KOPT-K1 (cell line): ENCODE data around the gene PPP1R12A.
"Not testable (repeated sequence)": the region's sequence is repeated elsewhere in the genome, so short reads cannot be mapped to it uniquely, and the experiment has no call there.

Source experiments
- H3K27ac ChIP-seq: fragments of 200-600 bp; sonication (generic); 2 replicates; pipeline ENCODE4 v1.5.1; 2016; ENCODE audit warnings: antibody characterized with exemption, mild to moderate bottlenecking, low read depth, low read length; ENCODE audit not compliant: poor library complexity, severe bottlenecking
- H3K36me3 ChIP-seq: fragments of 200-600 bp; sonication (generic); 2 replicates; pipeline ENCODE4 v1.5.1; 2017; ENCODE audit warnings: antibody characterized with exemption, mild to moderate bottlenecking, low read length, moderate library complexity; ENCODE audit not compliant: insufficient read depth
- H3K9me3 ChIP-seq: fragments of 200-600 bp; sonication (generic); 2 replicates; pipeline ENCODE4 v1.5.1; 2017; ENCODE audit warnings: antibody characterized with exemption, low read length, mild to moderate bottlenecking; ENCODE audit not compliant: insufficient read depth, poor library complexity, severe bottlenecking

The PPP1R12A gene

GRCh38 chr12:79887890-79888289, 47.0 kb downstream of the PPP1R12A start:
- Histone ChIP-seq H3K27ac (no peak overlapping the region), H3K36me3 (no peaks in the 10 kb centered on the region), H3K9me3 (no peaks in the 10 kb centered on the region)

- no peaks in the 10 kb centered on the region for H3K9me3 ChIP-seq
Measured at GRCh38 chr12:79886917-79887519, 47.9 kb downstream of the PPP1R12A start.

GRCh38 chr12:79885911-79886490, 48.9 kb downstream of the PPP1R12A start:
- H3K9me3 ChIP-seq: no peaks in the 10 kb centered on the region
- no peaks in the 10 kb centered on the region for H3K36me3 ChIP-seq
- no peak overlapping the region for H3K27ac ChIP-seq

More at GRCh38 chr12:79886917-79887519, 47.9 kb downstream of the PPP1R12A start:
- no peak overlapping the region for H3K27ac ChIP-seq
- no peaks in the 10 kb centered on the region for H3K36me3 ChIP-seq

GRCh38 chr12:79884401-79885006, 50.4 kb downstream of the PPP1R12A start:
- Histone ChIP-seq H3K36me3 (no peaks in the 10 kb centered on the region), H3K27ac (no peak overlapping the region)

GRCh38 chr12:79883216-79883615, 51.7 kb downstream of the PPP1R12A start:
- H3K36me3 ChIP-seq: no peaks in the 10 kb centered on the region
- no peak overlapping the region for H3K27ac ChIP-seq

More at GRCh38 chr12:79884401-79885006, 50.4 kb downstream of the PPP1R12A start:
- H3K9me3 ChIP-seq: no peaks in the 10 kb centered on the region

GRCh38 chr12:79881351-79881750, 53.5 kb downstream of the PPP1R12A start:
- no peaks in the 10 kb centered on the region for H3K36me3 ChIP-seq
- no peak overlapping the region for H3K27ac ChIP-seq
- no peaks in the 10 kb centered on the region for H3K9me3 ChIP-seq

More at GRCh38 chr12:79883216-79883615, 51.7 kb downstream of the PPP1R12A start:
- H3K9me3 ChIP-seq: no peaks in the 10 kb centered on the region

GRCh38 chr12:79878506-79878905, 56.4 kb downstream of the PPP1R12A start:
- not testable (repeated sequence) for H3K9me3 ChIP-seq, H3K27ac ChIP-seq, H3K36me3 ChIP-seq

- Histone ChIP-seq H3K36me3 (peaks cover 5% of the 10 kb centered on the region), H3K27ac (no peak overlapping the region), H3K9me3 (no peaks in the 10 kb centered on the region)
Measured at GRCh38 chr12:79877246-79877645, 57.7 kb downstream of the PPP1R12A start.

- H3K27ac ChIP-seq: no peak overlapping the region
- H3K9me3 ChIP-seq: no peaks in the 10 kb centered on the region
Measured at GRCh38 chr12:79874665-79875064, 60.2 kb downstream of the PPP1R12A start.

GRCh38 chr12:79873201-79873600, 61.7 kb downstream of the PPP1R12A start:
- Histone ChIP-seq H3K36me3 (peaks cover 44% of the 10 kb centered on the region), H3K27ac (no peak overlapping the region), H3K9me3 (no peaks in the 10 kb centered on the region)

More at GRCh38 chr12:79874665-79875064, 60.2 kb downstream of the PPP1R12A start:
- H3K36me3 ChIP-seq: peaks cover 30% of the 10 kb centered on the region

- Histone ChIP-seq H3K27ac (no peak overlapping the region), H3K36me3 (peaks cover 60% of the 10 kb centered on the region), H3K9me3 (peaks cover 12% of the 10 kb centered on the region)
Measured at GRCh38 chr12:79871621-79872020, 63.3 kb downstream of the PPP1R12A start.

GRCh38 chr12:79870916-79871315, 64.0 kb downstream of the PPP1R12A start:
- Histone ChIP-seq H3K36me3 (peaks cover 64% of the 10 kb centered on the region), H3K27ac (no peak overlapping the region), H3K9me3 (peaks cover 18% of the 10 kb centered on the region)

- H3K36me3 ChIP-seq: peaks cover 27% of the 10 kb centered on the region
- H3K9me3 ChIP-seq: peaks cover 40% of the 10 kb centered on the region
- H3K27ac ChIP-seq: no peak overlapping the region
Measured at GRCh38 chr12:79859646-79860045, 75.3 kb downstream of the PPP1R12A start.

GRCh38 chr12:79858518-79858917, 76.4 kb downstream of the PPP1R12A start:
- H3K27ac ChIP-seq: no peak overlapping the region

GRCh38 chr12:79857675-79858074, 77.2 kb downstream of the PPP1R12A start:
- Histone ChIP-seq H3K36me3 (peaks cover 27% of the 10 kb centered on the region), H3K27ac (no peak overlapping the region), H3K9me3 (peaks cover 37% of the 10 kb centered on the region)

More at GRCh38 chr12:79858518-79858917, 76.4 kb downstream of the PPP1R12A start:
- H3K9me3 ChIP-seq: peaks cover 36% of the 10 kb centered on the region
- peaks cover 25% of the 10 kb centered on the region for H3K36me3 ChIP-seq
